Measurements from ENCODE around the gene PPP1R14B.

DNA sequence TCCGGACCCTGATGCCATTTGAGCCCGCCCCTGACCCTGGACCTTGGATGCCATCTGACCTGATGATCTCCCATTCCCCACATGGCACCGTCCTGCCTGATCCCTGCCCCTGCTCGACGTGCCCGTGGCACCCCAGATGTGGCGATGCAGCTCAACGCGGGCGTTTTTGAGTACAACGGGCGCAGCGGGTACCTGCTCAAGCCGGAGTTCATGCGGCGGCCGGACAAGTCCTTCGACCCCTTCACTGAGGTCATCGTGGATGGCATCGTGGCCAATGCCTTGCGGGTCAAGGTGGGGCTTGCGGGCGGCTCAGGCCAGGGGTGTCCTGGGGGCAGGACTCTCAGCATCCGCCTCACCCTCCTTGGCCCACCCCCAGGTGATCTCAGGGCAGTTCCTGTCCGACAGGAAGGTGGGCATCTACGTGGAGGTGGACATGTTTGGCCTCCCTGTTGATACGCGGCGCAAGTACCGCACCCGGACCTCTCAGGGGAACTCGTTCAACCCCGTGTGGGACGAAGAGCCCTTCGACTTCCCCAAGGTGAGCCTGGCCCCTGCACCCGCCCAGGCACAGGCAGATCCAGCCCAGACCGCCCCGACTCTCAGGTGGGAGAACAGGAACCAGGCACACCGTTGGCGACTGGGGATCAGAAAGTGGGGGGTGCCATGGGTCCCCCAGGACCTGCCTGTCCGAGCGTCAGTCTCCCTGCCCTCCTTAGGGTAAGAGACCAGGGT, 15.7 kb upstream of the PPP1R14B start:
- no peak for TF ChIP-seq EZH2 (IDR thresholded peaks at IDR 0.05)
- no peak for TF ChIP-seq POLR2AphosphoS5 (IDR thresholded peaks at IDR 0.05; ENCODE audit: borderline replicate concordance, low read depth, low read length)
